HCT116 (cell line): ENCODE results near the gene BCR. TPM values are rescaled to one million over a fixed set of nuclear protein-coding genes. Genes with fewer than 3 reads are reported as not detected.

Source experiments
- ATAC-seq: fragments of 200-7000 bp; cut with Tn5 transposase; 2 replicates; pipeline ENCODE4 v1.9.1; 2020; ENCODE audit warnings: mild to moderate bottlenecking, moderate library complexity
- BruUV-seq: library from RNA; stranded (reverse); fragments of 400-500 nt; replicated peaks from 2 replicates; lab custom pipeline; 2021; lab: Mats Ljungman, UMichigan
- CTCF ChIA-PET: fragments of 300-600 bp; sonication (Branson Sonifier 250); formaldehyde crosslinking; loops from one replicate; lab custom pipeline; 2021; ENCODE audit warnings: antibody characterized with exemption; lab: Charles Lee
- POLR2A ChIA-PET: fragments of 300-600, 350-600 bp; sonication (Branson Sonifier 250); formaldehyde crosslinking; loops from one replicate; lab custom pipeline; 2021; ENCODE audit warnings: antibody characterized with exemption; lab: Charles Lee
- RAD21 ChIA-PET, 2 experiments: fragments of 300-600 bp; sonication (Branson Sonifier 250); formaldehyde crosslinking; loops; one replicate each; lab custom pipeline; 2023; ENCODE audit warnings: low total read pairs in 2 of 2; ENCODE audit not compliant: uncharacterized antibody in 2 of 2, unreplicated experiment in 2 of 2, low non-redundant PET in 1 of 2; lab: Charles Lee
- DNase-seq: peaks from one replicate; pipeline ENCODE4 v3.0.0-alpha.2; 2010; ENCODE audit warnings: low read depth, low spot score
- H2AFZ ChIP-seq: fragments of 200-600 bp; shearing (Covaris generic), sonication (generic); 2 replicates; pipeline ENCODE4 v1.6.1; 2017; ENCODE audit warnings: low read depth, mixed run types, mixed read lengths, antibody characterized with exemption, low read length; ENCODE audit not compliant: poor library complexity, severe bottlenecking
- H3K27ac ChIP-seq: 2 replicates; pipeline ENCODE4 v1.5.1; 2012; ENCODE audit warnings: low read depth, low read length
- H3K27me3 ChIP-seq: fragments of 200-600 bp; sonication (generic); 2 replicates; pipeline ENCODE4 v1.6.1; 2016; ENCODE audit warnings: mixed run types, low read length, mixed read lengths; ENCODE audit not compliant: insufficient read depth
- H3K36me3 ChIP-seq, 2 experiments: fragments of 200-500 bp in 1 of 2; fragments of 200-600 bp in 1 of 2; sonication (Bioruptor generic) in 1 of 2; sonication (generic) in 1 of 2; 2 replicates each; pipeline versions ENCODE4 v1.5.1 to v1.6.1; 2014 to 2016; ENCODE audit warnings: low read length in 2 of 2, inconsistent platforms in 1 of 2, mixed read lengths in 1 of 2, mixed run types in 1 of 2; ENCODE audit not compliant: insufficient read depth in 2 of 2, control insufficient read depth in 1 of 2
- H3K4me1 ChIP-seq, 2 experiments: fragments of 200-600 bp in 1 of 2; sonication (generic) in 1 of 2; 2 replicates each; pipeline versions ENCODE4 v1.5.1 to v1.6.1; 2012 to 2017; ENCODE audit warnings: low read length in 2 of 2, inconsistent platforms in 1 of 2, mild to moderate bottlenecking in 1 of 2, mixed read lengths in 1 of 2, mixed run types in 1 of 2, moderate library complexity in 1 of 2; ENCODE audit not compliant: insufficient read depth in 2 of 2, control insufficient read depth in 1 of 2
- H3K4me2 ChIP-seq: fragments of 200-600 bp; sonication (generic); 2 replicates; pipeline ENCODE4 v1.6.1; 2017; ENCODE audit warnings: mixed run types, low read length, mixed read lengths
- H3K4me3 ChIP-seq, 2 experiments: fragments of 200-600 bp in 1 of 2; sonication (generic) in 1 of 2; replicated peaks in 1 of 2; 2 replicates each; pipeline ENCODE4 v1.5.1; 2011 to 2016; ENCODE audit warnings: low read length in 2 of 2, control low read depth in 1 of 2, low read depth in 1 of 2, mild to moderate bottlenecking in 1 of 2, mixed read lengths in 1 of 2, mixed run types in 1 of 2
- H3K79me2 ChIP-seq: fragments of 200-600 bp; sonication (generic); 2 replicates; pipeline ENCODE4 v1.6.1; 2017; ENCODE audit warnings: mild to moderate bottlenecking, mixed run types, low read length, moderate library complexity, mixed read lengths; ENCODE audit not compliant: insufficient read depth
- H3K9ac ChIP-seq: fragments of 200-600 bp; sonication (generic); 2 replicates; pipeline ENCODE4 v1.6.1; 2016; ENCODE audit warnings: low read length, mixed read lengths
- H3K9me2 ChIP-seq: fragments of 200-600 bp; sonication (generic), shearing (Covaris generic); 2 replicates; pipeline ENCODE4 v1.6.1; 2017; ENCODE audit warnings: mixed run types, mild to moderate bottlenecking, moderate library complexity; ENCODE audit not compliant: insufficient read depth
- H3K9me3 ChIP-seq, 2 experiments: fragments of 200-500 bp in 1 of 2; fragments of 200-600 bp in 1 of 2; sonication (Bioruptor generic) in 1 of 2; sonication (generic) in 1 of 2; 2 replicates each; pipeline ENCODE4 v1.6.1; 2014 to 2017; ENCODE audit warnings: low read length in 2 of 2, mixed read lengths in 2 of 2, inconsistent platforms in 1 of 2, low read depth in 1 of 2, mild to moderate bottlenecking in 1 of 2, mixed run types in 1 of 2, moderate library complexity in 1 of 2; ENCODE audit not compliant: control insufficient read depth in 1 of 2, insufficient read depth in 1 of 2
- H4K20me1 ChIP-seq: fragments of 200-600 bp; sonication (generic), shearing (Covaris generic); 2 replicates; pipeline ENCODE4 v1.6.1; 2017; ENCODE audit warnings: mixed run types, mild to moderate bottlenecking, moderate library complexity; ENCODE audit not compliant: insufficient read depth
- CBX3 ChIP-seq: IDR thresholded peaks from 2 replicates; pipeline ENCODE4 v1.6.1; 2012; ENCODE audit warnings: low read depth
- CEBPB ChIP-seq: IDR thresholded peaks from 2 replicates; pipeline ENCODE4 v1.6.1; 2012; ENCODE audit warnings: low read depth
- ELF1 ChIP-seq: IDR thresholded peaks from 2 replicates; pipeline ENCODE4 v1.6.1; 2012; ENCODE audit warnings: low read depth, borderline replicate concordance
- EZH2phosphoT487 ChIP-seq: fragments of 200-600 bp; IDR thresholded peaks from 2 replicates; pipeline ENCODE4 v1.6.1; 2018; ENCODE audit warnings: antibody characterized with exemption, borderline replicate concordance
- POLR2AphosphoS5 ChIP-seq: IDR thresholded peaks from 2 replicates; pipeline ENCODE4 v1.6.1; 2011; ENCODE audit warnings: mild to moderate bottlenecking, low read depth, low read length, moderate library complexity
- SIN3A ChIP-seq: IDR thresholded peaks from 2 replicates; pipeline ENCODE4 v1.6.1; 2012; ENCODE audit warnings: low read depth
- SP1 ChIP-seq: IDR thresholded peaks from 2 replicates; pipeline ENCODE4 v1.6.1; 2012; ENCODE audit warnings: low read depth
- SRF ChIP-seq: IDR thresholded peaks from 2 replicates; pipeline ENCODE4 v1.6.1; 2012; ENCODE audit warnings: low read depth
- YY1 ChIP-seq: IDR thresholded peaks from 2 replicates; pipeline ENCODE4 v1.6.1; 2011; ENCODE audit warnings: low read length, low read depth, moderate library complexity, mild to moderate bottlenecking; ENCODE audit not compliant: insufficient replicate concordance; ENCODE audit errors: extremely low read depth
- ZNF274 ChIP-seq: fragments of 200-500 bp; sonication (Bioruptor generic); IDR thresholded peaks from 2 replicates; pipeline ENCODE4 v1.6.1; 2014; ENCODE audit warnings: mild to moderate bottlenecking, low read depth, low read length, inconsistent platforms
- intact Hi-C: fragments of 100-400 bp; cut with micrococcal nuclease; formaldehyde crosslinking; loops from 2 replicates; pipeline ENCODE4 v1.10.0; 2022
- total RNA-seq: library from RNA; stranded (reverse); gene quantifications from one replicate; pipeline ENCODE4 v1.2.1, GENCODE V29; 2021; ENCODE audit not compliant: unreplicated experiment
- TF ChIP-seq, protein P1 (sequence below): IDR thresholded peaks from 2 replicates; pipeline ENCODE4 v1.6.1; 2012
- TF ChIP-seq, protein P2 (sequence below): IDR thresholded peaks from 2 replicates; pipeline ENCODE4 v1.6.1; 2012; ENCODE audit warnings: low read depth
- TF ChIP-seq, protein P3 (sequence below): IDR thresholded peaks from 2 replicates; pipeline ENCODE4 v1.6.1; 2012

The BCR gene
- total RNA-seq, 1 experiment from 2014 or later = 39.7 TPM

DNA sequence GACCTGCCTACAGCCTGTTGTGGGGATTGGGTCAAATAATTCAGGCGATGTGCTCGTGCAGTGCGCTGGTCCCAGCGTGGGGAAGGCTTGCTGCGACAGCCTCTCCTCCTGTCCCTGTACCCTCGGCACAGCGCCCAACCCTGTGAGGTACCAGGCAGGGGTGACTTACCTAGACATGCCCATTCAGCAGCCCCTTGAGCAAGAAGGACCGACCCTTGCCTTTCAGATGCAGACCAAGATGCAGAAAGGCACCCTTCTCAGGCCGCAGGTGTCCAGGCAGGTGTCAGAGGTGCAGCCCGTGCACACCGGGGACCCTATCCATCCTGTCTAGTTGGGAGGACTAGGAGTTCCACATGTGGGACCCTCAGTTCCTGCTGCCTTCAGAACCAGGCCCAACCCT lies 102.7 kb downstream of the BCR start (continued):
- TF ChIP-seq, protein P1, sequence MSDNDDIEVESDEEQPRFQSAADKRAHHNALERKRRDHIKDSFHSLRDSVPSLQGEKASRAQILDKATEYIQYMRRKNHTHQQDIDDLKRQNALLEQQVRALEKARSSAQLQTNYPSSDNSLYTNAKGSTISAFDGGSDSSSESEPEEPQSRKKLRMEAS = no peak
- TF ChIP-seq, protein P2, sequence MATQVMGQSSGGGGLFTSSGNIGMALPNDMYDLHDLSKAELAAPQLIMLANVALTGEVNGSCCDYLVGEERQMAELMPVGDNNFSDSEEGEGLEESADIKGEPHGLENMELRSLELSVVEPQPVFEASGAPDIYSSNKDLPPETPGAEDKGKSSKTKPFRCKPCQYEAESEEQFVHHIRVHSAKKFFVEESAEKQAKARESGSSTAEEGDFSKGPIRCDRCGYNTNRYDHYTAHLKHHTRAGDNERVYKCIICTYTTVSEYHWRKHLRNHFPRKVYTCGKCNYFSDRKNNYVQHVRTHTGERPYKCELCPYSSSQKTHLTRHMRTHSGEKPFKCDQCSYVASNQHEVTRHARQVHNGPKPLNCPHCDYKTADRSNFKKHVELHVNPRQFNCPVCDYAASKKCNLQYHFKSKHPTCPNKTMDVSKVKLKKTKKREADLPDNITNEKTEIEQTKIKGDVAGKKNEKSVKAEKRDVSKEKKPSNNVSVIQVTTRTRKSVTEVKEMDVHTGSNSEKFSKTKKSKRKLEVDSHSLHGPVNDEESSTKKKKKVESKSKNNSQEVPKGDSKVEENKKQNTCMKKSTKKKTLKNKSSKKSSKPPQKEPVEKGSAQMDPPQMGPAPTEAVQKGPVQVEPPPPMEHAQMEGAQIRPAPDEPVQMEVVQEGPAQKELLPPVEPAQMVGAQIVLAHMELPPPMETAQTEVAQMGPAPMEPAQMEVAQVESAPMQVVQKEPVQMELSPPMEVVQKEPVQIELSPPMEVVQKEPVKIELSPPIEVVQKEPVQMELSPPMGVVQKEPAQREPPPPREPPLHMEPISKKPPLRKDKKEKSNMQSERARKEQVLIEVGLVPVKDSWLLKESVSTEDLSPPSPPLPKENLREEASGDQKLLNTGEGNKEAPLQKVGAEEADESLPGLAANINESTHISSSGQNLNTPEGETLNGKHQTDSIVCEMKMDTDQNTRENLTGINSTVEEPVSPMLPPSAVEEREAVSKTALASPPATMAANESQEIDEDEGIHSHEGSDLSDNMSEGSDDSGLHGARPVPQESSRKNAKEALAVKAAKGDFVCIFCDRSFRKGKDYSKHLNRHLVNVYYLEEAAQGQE = no peak
- TF ChIP-seq YY1 (no peak), CBX3 (no peak), SRF (no peak), CEBPB (no peak), POLR2AphosphoS5 (no peak)
- TF ChIP-seq, all 23 proteins: peak for 0

DNA sequence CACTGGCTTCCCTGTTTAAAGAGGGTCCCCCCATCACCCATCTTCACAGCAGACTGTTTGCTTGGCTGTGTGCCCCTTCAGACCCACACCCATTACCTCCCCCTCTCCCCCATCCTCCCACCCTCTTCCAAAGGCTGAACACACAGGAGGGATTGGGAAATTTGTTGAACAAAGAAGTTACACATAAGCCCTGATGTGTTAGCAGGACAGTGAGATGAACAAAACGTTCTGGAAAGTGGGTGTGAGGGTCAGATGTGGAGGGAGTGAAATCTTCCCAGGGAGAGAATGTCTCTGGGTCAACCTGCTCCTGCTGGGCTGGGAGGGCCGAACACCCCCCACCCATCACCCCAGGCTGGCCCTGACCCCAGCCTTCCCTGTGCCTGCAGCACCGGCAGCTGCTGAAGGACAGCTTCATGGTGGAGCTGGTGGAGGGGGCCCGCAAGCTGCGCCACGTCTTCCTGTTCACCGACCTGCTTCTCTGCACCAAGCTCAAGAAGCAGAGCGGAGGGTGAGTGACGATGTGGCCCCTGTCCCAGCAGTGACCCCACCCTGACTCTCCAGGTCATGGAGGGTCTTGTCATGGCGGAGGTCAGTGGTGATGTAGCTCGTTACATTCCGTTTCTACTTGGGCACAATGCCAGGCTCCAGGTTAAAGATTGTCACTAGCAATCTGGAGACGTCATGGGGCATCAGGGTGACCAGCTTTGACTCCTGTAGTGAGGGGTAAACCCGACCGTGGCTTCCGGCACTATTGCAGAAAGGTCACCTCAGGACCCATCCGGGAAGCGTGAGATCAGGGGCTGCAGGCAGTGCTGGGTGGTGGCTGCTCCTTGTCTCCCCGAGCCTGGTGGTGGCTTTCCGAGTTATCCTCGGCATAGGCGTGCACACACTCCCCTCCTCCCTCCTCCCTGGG lies 103.5 kb downstream of the BCR start:
- H3K4me1 ChIP-seq = peaks cover 18 to 23% of the 10 kb centered on the region in 2 experiments
- POLR2A ChIA-PET = no interaction called here
- no peaks in the 10 kb centered on the region for H4K20me1 ChIP-seq
- H3K9me3 ChIP-seq = no peaks in the 10 kb centered on the region
- DNase-seq (no peak), ATAC-seq (no peak)
- H3K27ac ChIP-seq = no peak overlapping the region
- RAD21 ChIA-PET = no interaction called here
- no peak overlapping the region for H2AFZ ChIP-seq
- no TSS peak for BruUV-seq
- no peaks in the 10 kb centered on the region for H3K27me3 ChIP-seq
- TF ChIP-seq SP1 (no peak), SIN3A (no peak), CEBPB (no peak), ZNF274 (no peak), EZH2phosphoT487 (no peak), SRF (no peak), ELF1 (no peak)
- TF ChIP-seq, protein P2 = no peak
- TF ChIP-seq, protein P1 = no peak
- TF ChIP-seq, protein P3, sequence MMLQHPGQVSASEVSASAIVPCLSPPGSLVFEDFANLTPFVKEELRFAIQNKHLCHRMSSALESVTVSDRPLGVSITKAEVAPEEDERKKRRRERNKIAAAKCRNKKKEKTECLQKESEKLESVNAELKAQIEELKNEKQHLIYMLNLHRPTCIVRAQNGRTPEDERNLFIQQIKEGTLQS = no peak
- H3K9me2 ChIP-seq = no peaks in the 10 kb centered on the region
- no peak overlapping the region for H3K4me2 ChIP-seq
- intact Hi-C loops = loop anchor here (2.0 kb wide), 1 partner anchor 325 kb away; no protein-coding TSS in a partner anchor
- peaks cover 9 to 18% of the 10 kb centered on the region in 2 experiments; a peak in 3 of 4 replicates for H3K36me3 ChIP-seq
- H3K9ac ChIP-seq = no peak overlapping the region
- H3K4me3 ChIP-seq = no peak overlapping the region
- CTCF ChIA-PET = no interaction called here
- no peaks in the 10 kb centered on the region; the same call in 1 of the 2 replicates for H3K79me2 ChIP-seq
